Middle frontal gyrus (tissue), 1 donor: ENCODE data around the gene SLC45A2.
A peak's percentile ranks its signal among the peaks of the same experiment; 100 is the strongest.

Source experiments
- DNase-seq: peaks from one replicate; pipeline ENCODE4 v3.0.0-alpha.2; 2015; ENCODE audit warnings: low spot score; ENCODE audit errors: extremely low spot score

The SLC45A2 gene

DNA sequence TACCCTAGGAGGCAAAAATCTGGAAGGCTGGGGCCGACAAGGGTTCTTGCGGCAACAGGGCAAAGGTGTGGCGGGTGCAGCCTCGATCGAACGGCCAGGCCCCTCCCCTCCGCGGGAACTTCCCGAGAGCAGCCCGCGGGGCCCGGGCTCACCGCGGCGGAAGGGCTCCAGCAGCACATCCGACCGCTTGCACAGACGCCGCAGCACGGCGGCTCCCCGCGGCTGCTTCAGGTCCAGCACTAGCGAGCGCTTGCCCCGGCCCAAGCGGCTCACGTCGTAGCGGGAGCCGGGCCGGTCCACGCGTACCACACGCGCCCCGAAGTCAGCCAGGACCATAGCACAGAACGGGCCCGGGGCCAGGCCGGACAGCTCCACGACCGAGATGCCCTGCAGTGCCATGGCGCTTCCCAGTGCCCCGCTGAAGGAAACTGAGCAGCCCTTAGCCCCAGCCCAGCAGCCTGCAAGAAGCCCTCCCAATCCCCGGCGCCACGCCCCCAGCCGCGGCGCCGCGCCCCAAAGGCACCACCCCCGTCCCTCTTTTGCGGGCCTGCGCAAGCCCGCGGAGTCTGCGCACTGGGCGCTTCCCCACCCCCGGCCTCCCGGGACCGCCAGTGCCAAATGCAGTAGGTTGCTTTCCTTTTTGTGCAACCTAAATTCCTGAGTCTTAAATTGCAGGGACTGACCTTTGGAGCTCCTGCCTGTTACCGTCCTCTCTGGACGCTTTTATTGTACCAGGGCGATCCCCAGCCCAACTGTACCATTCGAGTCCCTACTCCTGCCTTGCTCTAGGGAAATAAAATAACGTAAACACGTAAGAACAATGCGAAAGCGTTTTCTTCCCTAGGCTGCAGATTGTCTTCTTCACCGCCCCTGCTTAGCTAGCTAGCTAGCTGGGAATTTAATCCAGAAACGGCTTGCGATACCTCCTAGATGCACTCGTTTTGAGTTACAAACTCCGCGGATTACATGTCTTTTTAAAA, 23.4 kb upstream of the SLC45A2 start, which contains the start of gene AMACR:
AMACR (minus strand) TSS at position 430 of the 980 bp plus-strand sequence; CDS start at position 399, 31 bp downstream.
- peak; percentile 81 for DNase-seq

DNA sequence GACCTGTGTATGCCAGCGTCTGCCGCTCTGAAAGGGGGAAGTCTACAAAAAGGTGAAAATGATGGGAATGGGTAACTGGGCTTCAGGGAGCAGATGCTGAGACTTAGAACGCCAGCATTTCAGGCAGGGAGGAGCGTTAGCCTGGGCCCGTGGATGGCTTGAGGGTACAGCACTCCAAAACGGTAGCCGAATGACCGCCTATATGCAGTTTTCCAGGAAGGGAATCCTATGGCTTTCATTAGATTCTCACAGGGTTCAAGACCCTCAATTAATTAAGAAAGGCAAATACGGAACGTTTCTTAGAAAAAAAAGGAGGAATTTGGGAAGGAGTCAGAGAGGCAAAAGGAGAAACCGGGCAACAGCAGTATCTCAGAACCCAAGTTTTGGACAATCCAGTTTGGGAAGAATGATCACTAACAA, 22.7 kb upstream of the SLC45A2 start:
- no peak for DNase-seq

GRCh38 chr5:34005681-34006080, 21.2 kb upstream of the SLC45A2 start:
- no peak for DNase-seq

DNA sequence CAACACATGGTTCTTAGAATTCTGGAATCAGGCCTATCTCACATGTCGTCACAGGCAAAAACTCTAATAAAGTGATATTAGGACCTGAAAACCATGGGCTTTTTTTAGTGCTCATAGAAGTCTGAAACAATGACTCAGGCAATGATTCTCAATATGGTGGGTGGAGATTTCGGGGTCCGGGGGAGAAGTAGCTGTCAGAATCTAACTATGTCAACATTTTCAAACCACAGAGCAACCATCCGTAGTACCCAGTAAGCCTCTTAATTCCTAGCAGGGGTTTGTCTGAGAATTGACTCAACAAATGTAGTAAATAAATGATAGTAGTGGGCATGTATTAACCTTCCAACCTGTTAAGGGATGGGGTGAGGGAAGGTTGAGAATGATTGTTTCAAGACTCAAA, 20.7 kb upstream of the SLC45A2 start:
- DNase-seq = no peak

- no peak for DNase-seq
These were observed 19.4 kb upstream of the SLC45A2 start for GRCh38 chr5:34003941-34004340.

DNA sequence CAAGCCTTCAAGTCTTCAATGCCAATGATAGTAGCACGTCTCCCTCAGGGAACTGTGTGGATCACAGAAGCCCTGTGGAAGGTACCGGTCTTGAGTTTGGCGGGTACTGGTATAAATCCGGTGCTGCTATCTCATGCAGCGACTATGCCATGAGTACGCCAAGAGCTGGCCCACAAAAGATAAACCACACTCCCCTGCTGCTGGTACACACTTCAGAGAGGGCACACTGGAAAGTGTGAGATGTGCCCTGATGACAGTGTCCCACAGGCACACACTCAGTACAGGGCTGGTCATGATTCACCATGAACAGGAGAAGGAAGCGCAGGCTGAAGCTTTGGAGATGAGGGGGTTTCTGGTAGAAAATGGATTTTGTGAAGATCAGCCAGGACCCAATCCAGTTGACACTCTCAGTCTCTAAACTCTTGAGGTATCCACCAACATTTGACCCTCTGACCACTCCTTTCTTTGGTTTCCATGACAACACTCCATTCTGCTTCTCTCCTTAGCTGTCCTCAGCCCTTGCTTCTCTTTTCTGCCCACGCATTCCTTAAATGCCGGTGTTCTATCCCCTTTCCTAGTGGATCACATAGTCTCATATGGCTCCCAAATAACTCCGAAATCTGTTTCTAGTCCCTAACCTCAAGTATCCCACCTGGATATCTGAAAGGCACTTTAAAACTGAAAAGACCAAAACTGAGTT, 18.3 kb upstream of the SLC45A2 start:
- no peak for DNase-seq

- peak; percentile 29 for DNase-seq
These were observed 16.8 kb upstream of the SLC45A2 start for GRCh38 chr5:34001241-34001841.

DNA sequence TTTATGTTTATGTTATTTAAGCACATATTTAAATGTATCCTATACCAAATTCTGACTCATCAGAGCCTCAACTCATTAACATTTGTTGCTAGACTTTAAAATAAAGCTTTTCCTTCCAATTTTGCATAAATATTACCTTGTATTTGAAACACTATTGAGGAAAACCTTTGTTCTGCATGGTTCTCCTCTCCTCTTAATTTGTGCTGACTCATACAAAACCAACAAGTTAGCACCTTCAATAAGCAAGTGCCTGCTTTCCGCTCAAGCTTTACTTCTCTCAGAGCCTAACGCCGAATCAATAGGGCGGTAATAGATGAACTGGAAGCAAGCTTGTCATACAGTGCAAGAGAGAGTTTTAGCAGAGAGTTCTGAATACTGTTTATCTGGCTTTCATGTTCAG, 15.5 kb upstream of the SLC45A2 start:
- DNase-seq = no peak

DNA sequence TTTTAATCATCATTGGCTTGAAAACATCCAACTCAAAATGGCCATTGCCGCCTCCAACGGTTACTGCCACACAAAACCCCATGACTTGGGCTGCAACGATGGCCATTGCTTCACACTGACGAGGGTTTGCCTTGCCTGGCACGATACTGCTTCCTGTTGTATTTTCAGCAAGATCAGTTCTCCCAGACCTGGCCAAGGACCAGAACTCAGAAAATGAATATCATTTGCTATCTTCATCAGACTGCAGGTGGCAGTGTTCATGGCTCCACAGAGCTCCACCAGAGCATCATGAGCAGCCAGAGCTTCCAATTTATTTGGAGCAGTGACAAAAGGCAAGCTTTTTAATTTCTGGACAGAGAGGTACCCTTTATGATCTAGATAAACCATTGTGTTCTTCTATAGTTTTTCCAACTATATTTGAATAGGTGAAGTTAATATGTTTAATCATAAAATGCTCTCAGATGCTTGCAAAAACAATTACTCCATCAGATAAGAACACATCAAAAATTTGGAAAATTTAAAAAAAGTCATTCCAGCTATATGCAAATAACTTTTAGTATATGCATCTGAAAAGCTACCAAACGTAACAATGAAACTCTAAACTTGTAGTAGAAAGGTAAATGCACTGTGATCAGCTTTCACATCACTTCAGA, 13.0 kb upstream of the SLC45A2 start:
- DNase-seq = peak; percentile 69

- DNase-seq = no peak
These were observed 11.4 kb upstream of the SLC45A2 start for GRCh38 chr5:33995865-33996264.

DNA sequence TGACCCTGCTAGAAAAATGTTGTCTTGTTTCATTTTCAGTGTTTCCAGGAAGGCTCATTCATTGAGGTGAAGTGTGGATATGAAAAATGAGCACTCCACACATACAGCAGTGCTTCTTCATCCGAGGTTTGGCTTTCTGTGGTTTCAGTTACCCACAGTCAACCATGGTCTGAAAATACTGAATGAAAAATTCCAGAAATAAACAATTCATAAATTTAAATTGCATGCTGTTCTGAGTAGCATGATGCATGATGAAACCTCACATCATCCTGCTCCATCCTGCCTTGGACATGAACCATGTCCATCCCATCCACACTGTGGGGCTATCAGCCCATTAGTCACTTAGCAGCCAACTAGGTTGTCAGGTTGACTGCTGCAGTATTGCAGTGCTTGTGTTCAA, 10.4 kb upstream of the SLC45A2 start:
- no peak for DNase-seq

GRCh38 chr5:33992864-33993263, 8.4 kb upstream of the SLC45A2 start:
- DNase-seq = no peak

- DNase-seq = no peak
These were observed 954 bp upstream of the SLC45A2 start for GRCh38 chr5:33985447-33985846.

- no peak for DNase-seq
These were observed 315 bp downstream of the SLC45A2 start for GRCh38 chr5:33984178-33984577.

- DNase-seq = no peak
These were observed 2.9 kb downstream of the SLC45A2 start for GRCh38 chr5:33981408-33982162.

DNA sequence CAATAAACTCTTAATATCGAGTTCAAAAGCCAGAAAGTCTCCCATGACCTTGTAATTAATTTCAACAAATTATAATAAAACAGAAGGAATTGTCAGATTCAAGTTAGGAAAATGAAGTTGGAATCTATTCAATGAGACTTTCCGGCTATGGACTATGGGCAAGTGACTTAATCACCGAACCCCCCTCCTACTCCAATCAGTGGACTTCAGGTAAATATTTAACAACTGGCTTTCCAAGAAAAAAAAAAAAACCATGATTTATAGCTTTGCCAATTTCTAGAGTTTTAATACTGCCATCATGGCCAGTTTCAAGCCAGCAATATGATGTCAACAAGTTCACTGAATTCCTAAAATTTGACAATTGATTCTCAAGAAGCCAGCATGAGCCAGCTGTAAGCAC, 4.5 kb downstream of the SLC45A2 start:
- DNase-seq = no peak

DNA sequence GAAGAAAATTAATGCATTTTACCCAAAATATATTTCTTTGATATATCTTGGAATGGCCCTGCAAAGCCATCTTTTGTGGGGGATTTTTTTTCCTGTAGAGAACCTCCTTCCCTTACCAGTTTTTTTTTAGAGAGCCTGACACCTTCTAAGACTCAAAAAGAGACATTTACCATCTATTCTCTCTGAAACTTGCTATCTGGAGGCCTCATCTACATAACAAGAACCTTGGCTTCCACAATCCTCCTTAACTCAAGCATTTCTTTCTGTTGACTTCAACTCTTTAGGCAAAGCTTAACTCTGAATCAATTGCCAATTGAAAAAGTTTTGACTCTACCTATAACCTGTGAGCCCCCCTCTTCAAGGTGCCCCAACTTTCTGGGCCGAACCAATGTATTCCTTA, 6.2 kb downstream of the SLC45A2 start:
- DNase-seq = no peak

DNA sequence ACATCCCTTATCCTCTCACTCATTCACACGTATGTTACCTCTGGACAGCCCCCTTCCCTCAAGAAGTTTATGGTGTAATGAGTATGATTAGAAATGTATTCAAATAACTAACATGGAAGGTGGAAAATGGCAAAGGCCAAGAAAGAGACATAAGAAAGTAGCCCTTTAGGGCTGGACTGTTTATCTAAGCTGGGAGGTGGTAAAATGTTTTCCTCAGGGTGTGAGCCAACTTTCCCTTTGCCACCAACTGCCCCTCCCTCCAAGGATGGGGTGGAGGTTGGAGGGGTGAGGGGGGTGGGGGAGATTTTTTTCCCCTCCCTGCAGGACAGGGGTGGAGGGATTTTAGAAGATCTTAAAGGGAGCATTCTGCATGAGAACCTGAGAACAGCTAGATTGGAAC, 8.2 kb downstream of the SLC45A2 start:
- no peak for DNase-seq

- no peak for DNase-seq
These were observed 8.6 kb downstream of the SLC45A2 start for GRCh38 chr5:33975852-33976251.

DNA sequence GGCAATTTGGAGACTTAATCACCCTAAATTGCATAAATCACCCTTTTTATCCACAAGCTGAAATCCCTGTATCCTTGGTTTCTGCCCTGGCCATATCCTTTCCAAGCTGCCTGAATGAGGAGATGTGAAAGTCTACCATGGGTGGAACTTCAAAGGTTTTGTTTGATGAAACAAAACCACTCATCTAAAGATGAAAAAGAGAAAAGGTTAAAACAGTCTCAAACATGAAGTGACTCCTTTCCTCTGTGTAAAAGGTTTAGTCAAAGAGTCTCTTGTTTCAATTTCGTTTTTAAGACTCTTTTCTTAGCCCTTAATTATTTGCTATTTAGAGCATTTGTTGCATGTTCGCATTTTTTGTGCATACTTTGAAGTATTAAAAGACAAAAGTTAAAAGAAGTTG, 11.2 kb downstream of the SLC45A2 start:
- DNase-seq = no peak
